HepG2 (cell line): ENCODE data around the gene SS18L1.

Experiments used
- FOXA1 ChIP-seq, 2 experiments: fragments of 450-650 bp in 1 of 2; sonication (generic) in 1 of 2; formaldehyde crosslinking in 1 of 2; IDR thresholded peaks; 2 replicates each; pipeline versions ENCODE4 v1.4.0 to v1.6.1; 2016 to 2020; ENCODE audit warnings: missing genetic modification reagents in 1 of 2
- ZNF3 ChIP-seq: IDR thresholded peaks from 2 replicates; pipeline ENCODE4 v1.7.0; 2017; ENCODE audit warnings: inconsistent platforms
- TF ChIP-seq, protein P1 (sequence below): sonication (generic); formaldehyde crosslinking; IDR thresholded peaks from 2 replicates; pipeline ENCODE4 v1.5.0; 2020; ENCODE audit warnings: mild to moderate bottlenecking, missing genetic modification reagents, moderate library complexity
- TF ChIP-seq, protein P2 (sequence below): sonication (generic); formaldehyde crosslinking; IDR thresholded peaks from 2 replicates; pipeline ENCODE4 v1.4.0; 2020; ENCODE audit warnings: missing genetic modification reagents
- TF ChIP-seq, protein P3 (sequence below), 2 experiments: sonication (generic) in 1 of 2; formaldehyde crosslinking in 1 of 2; IDR thresholded peaks; 2 replicates each; pipeline versions ENCODE4 v1.4.0 to v1.6.1; 2018 to 2020; ENCODE audit warnings: missing genetic modification reagents in 2 of 2, borderline replicate concordance in 1 of 2, low read depth in 1 of 2, mild to moderate bottlenecking in 1 of 2, missing biosample characterization in 1 of 2

DNA sequence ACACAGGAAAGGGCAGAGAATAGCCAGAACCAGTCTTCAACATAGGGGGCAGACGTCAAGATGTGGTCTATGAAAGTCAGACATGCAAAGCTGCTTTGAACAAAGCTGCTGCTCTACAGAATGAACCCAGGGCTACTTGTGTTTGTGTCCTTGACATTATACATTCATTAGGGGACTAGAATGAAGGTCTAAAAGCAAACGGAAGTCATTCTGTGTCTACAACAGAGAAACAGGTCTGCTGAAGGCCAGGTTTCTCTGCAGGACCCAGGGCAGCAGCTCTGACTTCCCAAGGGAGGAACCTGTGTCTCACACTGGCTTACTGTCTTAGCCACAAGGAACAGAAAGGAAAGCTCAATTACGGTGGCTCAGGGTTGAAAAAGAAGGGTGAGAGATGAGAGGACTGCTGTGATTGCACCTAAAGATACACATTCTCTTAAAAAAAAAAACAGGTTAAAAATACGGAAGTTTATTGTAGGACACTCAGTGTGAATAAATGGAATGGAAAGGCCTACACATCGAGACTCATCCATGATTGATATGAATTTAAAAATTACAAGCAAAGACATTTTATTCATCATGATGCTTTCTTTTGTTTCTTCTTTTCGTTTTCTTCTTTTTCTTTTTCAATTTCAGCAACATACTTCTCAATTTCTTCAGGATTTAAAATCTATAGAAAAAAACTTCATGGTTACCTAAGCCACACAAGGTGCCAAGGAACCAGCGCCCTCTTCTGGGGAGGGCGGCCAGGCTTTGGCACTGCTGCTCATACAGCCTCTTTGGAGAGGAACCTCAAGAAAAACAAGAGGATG lies 7.1 kb upstream of the SS18L1 start:
- TF ChIP-seq, protein P1, sequence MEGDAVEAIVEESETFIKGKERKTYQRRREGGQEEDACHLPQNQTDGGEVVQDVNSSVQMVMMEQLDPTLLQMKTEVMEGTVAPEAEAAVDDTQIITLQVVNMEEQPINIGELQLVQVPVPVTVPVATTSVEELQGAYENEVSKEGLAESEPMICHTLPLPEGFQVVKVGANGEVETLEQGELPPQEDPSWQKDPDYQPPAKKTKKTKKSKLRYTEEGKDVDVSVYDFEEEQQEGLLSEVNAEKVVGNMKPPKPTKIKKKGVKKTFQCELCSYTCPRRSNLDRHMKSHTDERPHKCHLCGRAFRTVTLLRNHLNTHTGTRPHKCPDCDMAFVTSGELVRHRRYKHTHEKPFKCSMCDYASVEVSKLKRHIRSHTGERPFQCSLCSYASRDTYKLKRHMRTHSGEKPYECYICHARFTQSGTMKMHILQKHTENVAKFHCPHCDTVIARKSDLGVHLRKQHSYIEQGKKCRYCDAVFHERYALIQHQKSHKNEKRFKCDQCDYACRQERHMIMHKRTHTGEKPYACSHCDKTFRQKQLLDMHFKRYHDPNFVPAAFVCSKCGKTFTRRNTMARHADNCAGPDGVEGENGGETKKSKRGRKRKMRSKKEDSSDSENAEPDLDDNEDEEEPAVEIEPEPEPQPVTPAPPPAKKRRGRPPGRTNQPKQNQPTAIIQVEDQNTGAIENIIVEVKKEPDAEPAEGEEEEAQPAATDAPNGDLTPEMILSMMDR, result peak; percentile 88
- TF ChIP-seq, protein P2, sequence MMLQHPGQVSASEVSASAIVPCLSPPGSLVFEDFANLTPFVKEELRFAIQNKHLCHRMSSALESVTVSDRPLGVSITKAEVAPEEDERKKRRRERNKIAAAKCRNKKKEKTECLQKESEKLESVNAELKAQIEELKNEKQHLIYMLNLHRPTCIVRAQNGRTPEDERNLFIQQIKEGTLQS (CRISPR knock-in tag), result no peak
- no peak for TF ChIP-seq ZNF3
- no peak for TF ChIP-seq FOXA1 (IDR thresholded peaks at IDR 0.05)
- TF ChIP-seq FOXA1 (CRISPR knock-in tag; IDR thresholded peaks at IDR 0.05), result no peak
- TF ChIP-seq, protein P3, sequence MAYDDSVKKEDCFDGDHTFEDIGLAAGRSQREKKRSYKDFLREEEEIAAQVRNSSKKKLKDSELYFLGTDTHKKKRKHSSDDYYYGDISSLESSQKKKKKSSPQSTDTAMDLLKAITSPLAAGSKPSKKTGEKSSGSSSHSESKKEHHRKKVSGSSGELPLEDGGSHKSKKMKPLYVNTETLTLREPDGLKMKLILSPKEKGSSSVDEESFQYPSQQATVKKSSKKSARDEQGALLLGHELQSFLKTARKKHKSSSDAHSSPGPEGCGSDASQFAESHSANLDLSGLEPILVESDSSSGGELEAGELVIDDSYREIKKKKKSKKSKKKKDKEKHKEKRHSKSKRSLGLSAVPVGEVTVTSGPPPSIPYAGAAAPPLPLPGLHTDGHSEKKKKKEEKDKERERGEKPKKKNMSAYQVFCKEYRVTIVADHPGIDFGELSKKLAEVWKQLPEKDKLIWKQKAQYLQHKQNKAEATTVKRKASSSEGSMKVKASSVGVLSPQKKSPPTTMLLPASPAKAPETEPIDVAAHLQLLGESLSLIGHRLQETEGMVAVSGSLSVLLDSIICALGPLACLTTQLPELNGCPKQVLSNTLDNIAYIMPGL (CRISPR knock-in tag; IDR thresholded peaks at IDR 0.05; ENCODE audit: borderline replicate concordance in 1 of 2, low read depth in 1 of 2), result peak; percentile 34 to 46; a peak in 2 of 4 replicates
